PC-3 (cell line): Measurements from ENCODE around the gene INTS3.

Source experiments
- EZH2 ChIP-seq: fragments of 300-600 bp; sonication (generic); IDR thresholded peaks from one replicate; pipeline ENCODE4 v1.6.1; 2017; ENCODE audit warnings: antibody characterized with exemption, mild to moderate bottlenecking, low read length; ENCODE audit not compliant: unreplicated experiment
- EZH2phosphoT487 ChIP-seq: fragments of 300-600 bp; sonication (generic); IDR thresholded peaks from 2 replicates; pipeline ENCODE4 v1.6.1; 2018; ENCODE audit warnings: mild to moderate bottlenecking, antibody characterized with exemption, low read length, borderline replicate concordance
- TF ChIP-seq, protein P1 (sequence below): fragments of 300-600 bp; sonication (generic); conservative IDR thresholded peaks from 2 replicates; pipeline ENCODE4 v1.5.1; 2017; ENCODE audit warnings: antibody characterized with exemption, low read depth, mild to moderate bottlenecking, low read length

DNA sequence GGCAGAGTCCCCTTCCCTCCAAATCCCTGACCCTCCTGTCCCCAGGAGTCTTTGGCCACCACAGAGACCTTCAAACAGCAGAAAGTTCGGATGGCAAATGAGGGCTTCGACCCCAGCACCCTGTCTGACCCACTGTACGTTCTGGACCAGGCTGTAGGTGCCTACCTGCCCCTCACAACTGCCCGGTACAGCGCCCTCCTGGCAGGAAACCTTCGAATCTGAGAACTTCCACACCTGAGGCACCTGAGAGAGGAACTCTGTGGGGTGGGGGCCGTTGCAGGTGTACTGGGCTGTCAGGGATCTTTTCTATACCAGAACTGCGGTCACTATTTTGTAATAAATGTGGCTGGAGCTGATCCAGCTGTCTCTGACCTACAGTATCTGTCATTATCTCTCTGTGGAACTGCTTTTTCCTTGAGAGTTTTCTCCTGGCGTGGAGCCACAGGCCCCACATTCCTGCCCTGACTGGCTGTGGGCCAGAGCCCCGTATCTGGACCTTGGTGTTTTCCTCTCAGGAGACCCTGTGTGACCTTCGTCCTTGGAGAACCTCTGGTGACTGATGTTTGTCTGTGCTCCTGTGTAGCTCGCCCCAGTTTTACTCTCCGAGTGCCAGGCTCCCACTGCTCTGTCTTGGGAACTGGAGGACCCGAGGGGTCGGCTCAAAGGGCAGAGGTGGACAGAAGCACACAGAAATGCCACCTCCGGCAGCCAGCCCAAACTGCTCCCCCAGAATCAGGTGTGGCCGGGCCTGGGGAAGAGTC lies 52.1 kb downstream of the INTS3 start:
- TF ChIP-seq EZH2 (no peak), EZH2phosphoT487 (no peak)
- TF ChIP-seq, protein P1, sequence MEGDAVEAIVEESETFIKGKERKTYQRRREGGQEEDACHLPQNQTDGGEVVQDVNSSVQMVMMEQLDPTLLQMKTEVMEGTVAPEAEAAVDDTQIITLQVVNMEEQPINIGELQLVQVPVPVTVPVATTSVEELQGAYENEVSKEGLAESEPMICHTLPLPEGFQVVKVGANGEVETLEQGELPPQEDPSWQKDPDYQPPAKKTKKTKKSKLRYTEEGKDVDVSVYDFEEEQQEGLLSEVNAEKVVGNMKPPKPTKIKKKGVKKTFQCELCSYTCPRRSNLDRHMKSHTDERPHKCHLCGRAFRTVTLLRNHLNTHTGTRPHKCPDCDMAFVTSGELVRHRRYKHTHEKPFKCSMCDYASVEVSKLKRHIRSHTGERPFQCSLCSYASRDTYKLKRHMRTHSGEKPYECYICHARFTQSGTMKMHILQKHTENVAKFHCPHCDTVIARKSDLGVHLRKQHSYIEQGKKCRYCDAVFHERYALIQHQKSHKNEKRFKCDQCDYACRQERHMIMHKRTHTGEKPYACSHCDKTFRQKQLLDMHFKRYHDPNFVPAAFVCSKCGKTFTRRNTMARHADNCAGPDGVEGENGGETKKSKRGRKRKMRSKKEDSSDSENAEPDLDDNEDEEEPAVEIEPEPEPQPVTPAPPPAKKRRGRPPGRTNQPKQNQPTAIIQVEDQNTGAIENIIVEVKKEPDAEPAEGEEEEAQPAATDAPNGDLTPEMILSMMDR, result no peak
